Endothelial cell of umbilical vein (primary cell): ENCODE measurements around the gene TPCN2.

Experiments used
- CTCF ChIP-seq, 2 donors: IDR thresholded peaks; 1 replicate in 1 of 2; 2 replicates in 1 of 2; pipeline ENCODE4 v1.5.1; 2011; ENCODE audit warnings: low read length in 2 of 2, mild to moderate bottlenecking in 2 of 2, moderate library complexity in 2 of 2, control low read depth in 1 of 2, inconsistent platforms in 1 of 2, low read depth in 1 of 2; ENCODE audit not compliant: insufficient read depth in 1 of 2; ENCODE audit errors: extremely low read depth in 1 of 2
- EZH2 ChIP-seq: IDR thresholded peaks from 2 replicates; pipeline ENCODE4 v1.6.1; 2012; ENCODE audit warnings: borderline replicate concordance, low read depth, mild to moderate bottlenecking, moderate library complexity, low read length, inconsistent platforms; ENCODE audit not compliant: severe bottlenecking
- FOS ChIP-seq: IDR thresholded peaks from 2 replicates; pipeline ENCODE4 v1.6.1; 2011; ENCODE audit warnings: mild to moderate bottlenecking, low read length, moderate library complexity, borderline replicate concordance; ENCODE audit not compliant: insufficient read depth
- JUN ChIP-seq: IDR thresholded peaks from 2 replicates; pipeline ENCODE4 v1.6.1; 2011; ENCODE audit warnings: borderline replicate concordance, low read depth; ENCODE audit not compliant: insufficient read length, insufficient read depth
- MAX ChIP-seq: IDR thresholded peaks from 2 replicates; pipeline ENCODE4 v1.6.1; 2011; ENCODE audit not compliant: insufficient read depth, insufficient read length
- POLR2A ChIP-seq: IDR thresholded peaks from 2 replicates; pipeline ENCODE4 v1.6.1; 2012; ENCODE audit warnings: low read depth, mild to moderate bottlenecking, control low read depth, low read length

GRCh38 chr11:69173925-69174581 lies 125.3 kb downstream of the TPCN2 start:
- TF ChIP-seq EZH2: no peak
- no peak for TF ChIP-seq JUN
- TF ChIP-seq CTCF (IDR thresholded peaks at IDR 0.05; ENCODE audit: extremely low read depth in 1 of 2, insufficient read depth in 1 of 2, low read depth in 1 of 2, low read length in 2 of 2): no peak
- TF ChIP-seq POLR2A: no peak
- TF ChIP-seq MAX: no peak
- TF ChIP-seq FOS: no peak
